Measurements from ENCODE around the gene DPM2.

- TF ChIP-seq POLR2A (IDR thresholded peaks at IDR 0.05) (peak in 1 of 2 donors; percentile 39), CTCF (IDR thresholded peaks at IDR 0.05) (no peak), POLR2AphosphoS5 (IDR thresholded peaks at IDR 0.05; ENCODE audit: insufficient read depth in 1 of 2, low read depth in 1 of 2) (peak; percentile 66 to 80)
Measured at GRCh38 chr9:127968700-127969383, 31.2 kb upstream of the DPM2 start.
